HG03565 (cell line): ENCODE measurements around the gene TUSC2.
A peak's percentile ranks its signal among the peaks of the same experiment; 100 is the strongest.
"Not testable (repeated sequence)": the region's sequence is repeated elsewhere in the genome, so short reads cannot be mapped to it uniquely, and the experiment has no call there.

ENCODE experiments used
- ATAC-seq: cut with Tn5 transposase; IDR thresholded peaks from one replicate; pipeline ENCODE4 v1.9.1; 2021; ENCODE audit warnings: mild to moderate bottlenecking, moderate library complexity; ENCODE audit not compliant: unreplicated experiment

The TUSC2 gene

DNA sequence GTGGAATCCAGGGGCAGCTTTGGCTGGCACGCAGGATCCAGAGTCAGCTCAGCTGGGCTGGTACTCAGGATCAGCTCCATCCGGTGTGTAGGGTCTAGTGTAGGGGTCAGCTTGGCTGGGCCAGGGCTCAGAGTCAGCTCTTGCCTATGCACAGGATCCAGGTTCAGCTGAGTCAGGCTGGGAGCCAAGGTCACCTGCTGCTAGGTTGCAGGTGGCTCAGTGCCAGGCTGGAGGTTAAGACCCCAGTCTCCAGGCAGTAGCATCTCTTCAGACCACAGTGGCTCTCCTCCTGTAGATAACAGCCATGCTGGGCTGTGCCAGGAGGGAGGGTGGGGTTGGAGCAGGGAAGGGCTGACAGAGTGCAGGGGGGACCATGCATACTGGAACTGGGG is 30.6 kb downstream of the TUSC2 start:
- no peak for ATAC-seq

DNA sequence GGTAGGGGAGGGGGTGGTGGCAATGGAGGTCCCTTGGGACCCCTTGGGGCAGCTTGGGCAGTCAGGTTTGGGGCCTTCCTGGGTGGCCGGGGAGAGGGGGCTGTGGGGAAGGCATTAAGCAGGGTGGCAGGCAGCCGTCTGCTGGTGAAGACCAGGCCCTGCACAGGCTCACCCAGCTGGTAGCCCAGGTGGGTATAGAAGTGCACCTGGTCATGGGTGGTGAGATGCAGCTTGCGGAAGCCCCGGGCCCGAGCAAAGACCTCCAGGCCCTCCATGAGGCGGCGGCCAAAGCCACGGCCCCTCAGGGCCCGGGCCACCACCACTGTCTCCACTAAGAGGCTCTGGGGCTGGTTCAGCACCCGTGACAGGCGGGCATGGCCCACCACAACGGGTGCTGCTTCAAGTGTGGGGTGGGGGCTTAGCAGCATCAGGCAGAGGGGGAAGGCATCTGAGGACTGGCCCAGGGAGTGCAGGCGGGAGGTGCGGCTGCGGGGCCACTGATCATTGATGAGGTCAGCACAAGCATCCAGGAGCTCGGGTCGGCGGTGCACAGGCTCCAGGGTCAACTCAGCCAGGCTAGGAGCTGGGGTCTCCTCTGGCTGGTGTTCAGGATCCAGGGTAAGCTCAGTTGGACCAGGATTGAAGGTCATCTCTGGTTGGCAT is 31.2 kb downstream of the TUSC2 start:
- no peak for ATAC-seq

DNA sequence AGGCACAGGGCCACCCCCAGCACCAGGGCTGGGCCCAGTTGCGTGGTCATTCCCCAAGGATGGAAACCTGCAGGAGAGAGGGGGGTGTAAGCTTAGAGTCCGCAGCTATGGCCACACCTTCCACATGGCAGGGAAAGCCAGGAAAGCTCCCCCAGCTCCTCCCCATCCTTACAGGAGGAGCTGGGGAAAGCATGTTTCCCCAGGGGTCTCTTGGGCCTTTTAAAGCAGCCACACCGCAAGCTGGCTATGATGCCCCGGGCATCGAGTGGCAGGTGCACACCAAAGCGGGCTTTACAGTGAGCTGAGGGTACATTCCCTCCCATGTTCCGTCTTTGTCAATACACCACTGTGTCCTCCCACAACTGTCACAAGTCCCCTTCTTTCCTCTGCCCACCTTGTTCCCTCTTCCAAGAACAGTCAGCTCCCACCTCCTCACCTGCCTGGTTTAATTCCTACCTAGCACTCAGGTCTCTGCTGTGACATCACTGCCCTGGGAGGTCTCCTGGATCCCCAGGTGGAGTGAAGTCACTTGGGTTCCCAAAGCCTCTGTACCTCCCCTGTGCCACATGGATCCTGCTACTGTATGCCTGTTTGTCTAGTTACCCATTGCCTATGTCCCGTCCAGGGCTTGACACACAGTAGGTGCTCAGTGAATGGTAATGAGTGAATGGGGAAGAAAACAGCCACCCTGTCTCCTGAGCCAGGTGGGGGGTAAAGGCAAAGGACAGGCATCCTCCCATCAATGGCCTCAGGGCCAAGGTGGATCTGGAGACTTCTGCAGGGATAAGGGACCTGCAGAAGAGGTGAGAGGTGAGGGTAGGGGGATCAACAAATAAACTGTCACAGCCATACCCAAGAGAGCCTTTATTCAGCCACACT is 32.2 kb downstream of the TUSC2 start:
- ATAC-seq = no peak

DNA sequence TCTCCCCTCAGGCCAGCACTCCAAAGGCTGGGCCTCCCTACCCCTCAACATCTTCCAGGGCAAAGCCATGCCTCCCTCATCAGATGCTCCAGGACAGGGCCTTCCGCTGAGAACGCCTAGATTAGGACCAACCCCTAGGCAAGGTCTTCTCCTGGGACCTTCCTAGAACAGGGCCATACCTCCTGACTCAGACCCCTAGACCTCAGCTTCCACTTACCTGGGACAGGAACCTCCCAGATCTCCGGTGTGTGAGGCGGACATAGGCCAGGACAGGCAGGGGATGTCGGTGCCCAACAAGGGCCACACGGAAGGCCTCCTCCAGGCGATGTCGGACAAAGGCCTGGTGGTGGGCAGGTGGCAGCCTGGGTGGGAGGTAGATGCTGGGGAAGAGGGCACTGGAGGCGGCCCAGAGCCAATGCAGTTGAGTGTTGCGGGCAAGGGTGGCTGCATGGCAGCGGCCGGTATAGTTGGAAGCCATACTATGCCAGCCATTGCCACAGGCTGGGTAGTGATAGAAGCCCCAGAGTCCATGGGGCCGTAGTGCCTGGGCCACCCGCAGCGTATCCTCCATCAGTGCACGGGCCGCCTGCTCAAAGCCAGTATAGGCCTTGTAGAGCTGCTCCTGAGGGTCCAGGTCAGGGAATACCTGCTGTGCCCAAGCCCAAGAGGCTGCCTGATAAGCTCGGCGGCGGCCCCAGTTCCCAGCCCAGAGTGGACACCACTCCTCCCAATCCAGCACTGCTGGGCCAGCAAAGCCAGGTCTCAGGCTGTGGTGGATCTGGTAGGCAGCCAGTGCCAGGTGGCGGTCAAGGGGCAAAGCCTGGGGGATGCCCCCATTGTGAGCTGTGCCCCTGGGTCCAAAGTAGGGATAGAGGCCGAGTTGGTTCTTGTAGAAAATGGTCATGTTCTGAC is 33.3 kb downstream of the TUSC2 start:
- ATAC-seq = no peak

DNA sequence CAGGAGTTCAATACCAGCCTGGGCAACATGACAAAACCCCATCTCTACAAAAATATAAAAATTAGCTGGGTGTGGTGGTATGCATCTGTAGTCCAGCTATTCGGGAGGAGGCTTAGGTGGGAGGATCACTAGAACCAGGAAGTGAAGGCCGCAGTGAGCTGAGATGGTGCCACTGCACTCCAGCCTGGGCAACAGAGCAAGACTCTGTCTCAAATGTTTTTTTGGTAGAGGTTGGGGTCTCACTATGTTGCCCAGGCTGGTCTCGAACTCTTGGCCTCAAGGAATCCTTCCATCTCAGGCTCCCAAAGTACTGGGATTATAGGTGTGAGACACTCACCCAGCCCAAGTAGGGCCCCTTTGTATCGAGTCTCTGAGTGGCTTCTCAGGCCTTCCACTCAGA is 33.9 kb downstream of the TUSC2 start:
- ATAC-seq = no peak

DNA sequence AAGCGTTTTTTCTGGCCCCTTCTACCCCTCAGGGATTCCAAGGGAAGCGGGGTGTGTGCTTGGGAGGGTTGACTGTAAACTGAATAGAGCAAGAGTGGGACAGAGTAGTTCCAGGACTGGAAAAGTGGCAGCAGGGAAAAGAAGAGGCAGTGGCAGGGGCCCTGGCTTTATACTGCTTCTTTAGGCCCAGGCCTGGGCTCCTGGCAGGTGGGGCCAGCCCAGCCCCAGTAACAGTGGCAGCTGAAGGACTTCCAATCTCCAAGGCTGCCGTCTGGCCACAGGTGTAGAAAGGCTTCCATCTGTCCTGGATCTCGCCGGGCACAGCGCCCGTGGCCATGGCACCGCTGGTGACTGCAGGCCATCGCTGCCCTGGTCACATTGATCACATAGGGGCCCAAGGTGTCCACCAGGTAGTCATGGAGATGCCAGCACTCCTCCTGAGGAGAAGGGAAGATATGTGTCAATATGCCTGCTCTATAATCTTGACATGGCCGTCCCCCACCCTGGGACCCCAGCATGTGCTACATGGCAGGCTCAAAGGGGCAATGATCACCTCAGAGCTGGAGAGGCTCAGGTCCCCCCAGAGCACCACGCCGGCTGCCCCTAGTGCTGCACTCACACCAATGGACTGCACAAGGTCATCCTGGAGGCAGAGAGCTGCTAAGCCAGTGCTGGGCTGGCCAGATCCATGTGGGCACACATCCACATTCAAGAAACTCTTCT is 34.8 kb downstream of the TUSC2 start:
- ATAC-seq = no peak

DNA sequence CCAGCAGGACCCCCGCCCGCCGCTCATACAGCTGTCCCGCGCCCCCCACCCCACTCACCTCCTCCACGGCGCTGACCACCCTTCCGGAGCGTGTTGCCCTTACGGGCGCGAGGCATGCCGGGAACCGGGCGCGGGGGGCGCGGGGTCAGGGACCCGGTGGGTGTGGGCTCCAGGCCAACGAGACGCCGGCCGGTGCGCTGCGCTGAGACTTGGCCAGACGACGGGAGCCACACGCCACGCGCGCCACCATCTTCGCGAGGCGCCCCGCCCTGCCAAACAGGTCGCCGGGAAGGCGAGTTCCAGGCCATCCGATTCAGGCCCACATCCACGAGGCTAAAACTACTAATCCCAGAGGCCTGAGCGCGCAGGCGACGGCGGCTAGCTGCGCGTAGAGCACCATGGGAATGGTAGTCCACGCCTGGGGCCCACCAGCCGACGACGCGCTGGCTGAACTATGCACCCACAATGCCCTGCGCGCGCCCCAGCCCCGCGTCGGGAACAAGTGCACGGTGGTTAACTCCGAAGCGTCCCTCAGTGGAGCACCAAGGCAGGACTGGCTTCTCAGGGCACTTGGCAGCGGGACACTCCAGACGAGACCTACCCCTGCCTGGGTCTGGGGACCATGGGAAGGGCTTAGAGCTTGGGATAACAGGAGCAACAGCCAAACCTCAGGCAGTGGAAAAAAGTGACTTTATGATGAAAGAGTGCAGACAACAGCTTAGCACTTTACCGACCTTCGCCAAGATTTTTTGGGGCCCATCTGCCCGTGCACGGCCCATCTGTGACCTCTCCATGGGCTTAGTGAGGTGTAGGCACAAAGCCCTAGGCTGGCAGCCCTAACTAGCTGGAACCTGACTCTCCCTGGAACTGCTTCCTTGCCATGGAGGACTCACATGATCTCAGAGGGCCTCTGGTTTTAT is 35.6 kb downstream of the TUSC2 start, which contains the start of gene IFRD2:
Gene IFRD2 (minus strand): TSS at position 271 of the 920 bp plus-strand sequence. CDS start 155 bp downstream, at position 116.
- peak; percentile 92 for ATAC-seq

DNA sequence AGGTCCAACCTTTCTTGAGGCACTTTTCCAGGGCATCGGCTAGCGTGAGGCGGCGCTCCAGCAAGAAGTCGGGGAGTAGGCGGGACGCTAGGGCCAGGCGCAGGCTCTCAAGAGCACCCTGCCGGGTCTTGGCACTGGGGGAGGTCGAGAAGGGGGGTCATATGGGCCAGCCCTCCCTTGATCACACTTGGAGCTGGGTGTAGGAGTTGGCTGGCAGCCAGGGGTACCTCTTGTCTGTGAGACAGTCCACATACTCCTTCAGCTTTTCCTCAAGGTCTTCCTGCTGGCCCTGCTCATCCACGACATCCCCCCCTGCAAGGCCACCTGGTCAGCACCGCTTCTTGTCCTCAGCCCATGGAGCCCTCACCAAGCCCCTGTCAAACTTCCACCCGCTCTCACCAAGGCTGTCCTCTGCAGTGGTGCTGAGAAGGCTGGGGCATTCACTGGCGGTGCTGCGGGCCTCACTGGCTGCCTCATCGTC is 37.8 kb downstream of the TUSC2 start:
- no peak for ATAC-seq

DNA sequence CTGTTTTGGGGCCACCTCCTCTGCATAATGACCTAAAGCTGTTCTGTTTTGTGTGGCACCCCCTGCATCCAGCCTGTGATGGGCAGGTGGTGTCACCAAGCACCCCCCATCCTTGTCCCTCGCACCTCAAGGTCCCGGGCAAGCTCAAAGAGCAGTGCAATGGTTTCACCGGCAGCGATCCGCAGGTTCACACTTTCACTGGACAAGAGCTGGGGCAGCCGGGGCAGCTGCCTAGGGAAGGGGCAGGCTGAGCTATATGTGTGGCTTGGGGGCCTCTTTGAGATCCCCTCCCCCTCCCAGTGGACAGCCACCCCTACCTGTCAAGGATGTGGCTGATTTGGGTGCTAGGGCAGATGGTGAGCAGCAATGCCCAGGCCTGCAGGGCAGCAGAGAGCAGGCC is 38.9 kb downstream of the TUSC2 start:
- ATAC-seq = no peak

DNA sequence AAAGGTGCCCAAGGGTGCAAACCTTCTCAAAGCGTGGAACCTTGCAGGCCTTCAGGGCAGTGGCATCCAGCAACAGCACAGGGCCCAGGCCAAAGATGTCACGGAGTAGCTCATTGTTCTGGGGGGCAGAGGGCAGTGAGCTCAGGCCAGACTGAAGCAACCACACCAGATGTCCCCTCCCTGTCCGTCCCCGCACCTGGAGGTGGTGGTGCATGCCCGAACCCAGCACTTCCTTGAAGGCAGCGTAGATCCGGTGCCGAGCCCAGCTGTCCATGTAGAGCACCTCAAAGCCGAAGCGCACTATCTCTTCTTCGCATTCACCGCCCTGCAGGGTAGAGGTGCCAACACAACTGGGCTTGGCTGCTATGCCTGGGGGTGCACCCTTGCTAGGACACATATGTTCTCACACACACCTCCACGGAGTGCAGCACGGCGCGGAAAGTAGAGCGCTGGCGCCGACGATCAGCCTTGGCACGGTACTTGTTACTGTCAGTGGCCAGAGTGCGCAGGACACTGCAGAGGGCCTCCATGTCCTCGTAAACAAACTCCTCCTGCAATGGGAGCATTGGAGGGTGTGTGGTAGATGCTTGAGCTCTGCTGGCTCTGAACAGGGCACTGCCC is 39.5 kb downstream of the TUSC2 start:
- ATAC-seq = no peak

DNA sequence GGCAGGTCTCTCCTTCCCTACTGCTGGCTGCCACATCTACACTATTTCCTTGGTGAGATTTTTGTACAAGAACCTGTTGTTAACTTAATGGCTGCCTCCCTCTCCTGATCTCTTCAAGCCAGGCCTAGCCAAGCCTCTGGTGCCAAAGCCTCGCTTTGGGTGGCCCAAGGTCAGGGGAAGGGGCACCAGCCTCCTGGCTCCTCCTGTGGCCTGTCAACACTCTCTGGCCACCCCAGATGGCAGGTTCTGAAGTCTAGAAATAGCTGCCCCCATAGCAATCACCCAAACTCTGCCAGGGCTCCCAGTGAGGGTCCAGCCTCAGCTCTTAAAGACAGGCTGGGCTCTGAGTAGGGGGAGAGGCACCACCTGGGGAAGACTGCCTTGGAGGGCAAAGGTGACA is 40.8 kb downstream of the TUSC2 start:
- no peak for ATAC-seq

DNA sequence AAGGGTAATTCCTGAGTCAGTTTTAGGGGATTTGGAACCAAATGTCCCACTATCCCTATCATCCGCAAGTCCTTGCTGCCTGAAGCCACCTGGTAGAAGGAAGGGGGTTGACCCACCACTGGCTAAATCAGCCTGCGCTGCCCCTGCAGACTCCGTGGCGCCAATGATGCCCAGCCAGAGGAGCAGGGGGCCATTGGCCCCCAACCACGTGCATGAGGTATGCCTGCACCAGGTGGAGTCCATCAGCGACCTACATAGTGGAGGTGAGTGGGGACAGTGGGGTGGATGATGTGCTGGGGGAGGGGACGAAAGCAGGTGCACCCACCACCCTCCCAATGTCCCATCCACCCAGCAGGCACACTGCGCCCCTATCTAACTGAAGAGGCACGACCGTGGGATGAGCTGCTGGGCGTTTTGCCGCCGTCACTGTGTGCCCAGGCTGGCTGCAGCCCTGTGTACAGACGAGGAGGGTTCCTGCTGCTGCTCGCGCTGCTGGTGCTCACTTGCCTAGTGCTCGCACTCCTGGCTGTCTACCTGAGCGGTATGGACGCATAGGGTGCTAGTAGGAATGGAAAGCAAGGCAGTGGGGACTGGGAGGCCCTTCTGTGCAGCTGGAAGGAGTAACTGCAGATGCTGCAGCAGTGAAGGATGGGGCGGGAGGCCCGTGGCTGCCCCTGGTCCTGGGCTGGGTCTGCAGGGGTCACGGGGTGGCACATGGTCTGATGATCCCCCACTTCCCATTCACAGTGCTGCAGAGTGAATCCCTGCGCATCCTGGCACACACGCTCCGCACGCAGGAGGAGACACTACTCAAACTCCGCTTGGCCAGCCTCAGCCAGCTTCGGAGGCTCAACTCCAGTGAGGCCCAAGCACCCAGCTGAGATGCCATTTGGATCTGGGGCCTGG is 41.4 kb downstream of the TUSC2 start:
- ATAC-seq = no peak

DNA sequence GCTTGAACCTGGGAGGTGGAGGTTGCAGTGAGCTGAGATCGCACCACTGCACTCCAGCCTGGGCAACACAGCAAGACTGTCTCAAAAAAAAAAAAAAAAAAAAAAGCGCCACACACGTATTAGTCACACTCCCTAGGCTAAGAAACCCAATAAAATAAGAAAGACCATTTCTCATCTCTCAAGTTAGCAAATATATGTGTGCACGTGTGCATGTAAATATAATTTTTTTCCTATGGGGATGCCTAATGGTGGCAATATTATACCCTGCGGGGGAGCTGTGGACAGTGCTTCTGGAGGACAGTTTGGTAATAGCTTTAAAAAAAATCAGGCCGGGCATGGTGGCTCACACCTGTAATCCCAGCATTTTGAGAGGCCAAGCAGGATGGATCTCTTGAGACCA is 43.9 kb downstream of the TUSC2 start:
- ATAC-seq = not testable (repeated sequence)

DNA sequence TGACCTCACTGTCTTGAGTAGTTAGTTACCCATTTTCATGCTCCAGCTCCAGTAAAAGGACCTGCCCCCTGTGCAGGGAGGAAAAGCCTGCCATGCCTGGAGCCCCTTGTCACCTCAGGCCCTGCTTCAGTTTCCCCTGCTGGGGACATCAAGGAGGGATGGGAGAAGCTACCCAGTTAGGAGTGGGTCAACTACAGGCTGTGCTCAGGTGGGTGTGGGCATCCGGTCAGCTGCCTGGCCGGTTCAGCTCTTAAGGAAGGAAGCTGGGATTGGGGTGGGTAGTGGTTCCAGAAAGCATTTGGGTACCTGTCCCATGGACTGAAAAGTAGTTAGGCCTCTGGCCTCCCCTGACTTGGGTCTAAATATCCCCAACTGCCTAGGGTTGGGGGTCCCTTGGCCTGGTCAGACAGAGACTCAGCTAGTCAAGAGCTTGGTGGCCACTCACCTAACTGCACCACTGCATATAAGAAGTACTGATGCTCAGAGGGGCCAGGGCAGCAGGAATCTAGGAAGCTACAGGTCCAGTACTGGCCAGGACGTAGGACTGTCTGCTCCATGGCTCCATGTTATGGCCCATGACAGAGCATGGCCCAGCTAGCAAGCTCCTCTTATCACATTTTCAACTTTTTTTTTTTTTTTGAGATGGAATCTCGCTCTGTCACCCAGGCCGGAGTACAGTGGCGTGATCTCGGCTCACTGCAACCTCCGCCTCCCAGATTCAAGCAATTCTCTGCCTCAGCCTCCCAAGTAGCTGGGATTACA is 48.6 kb downstream of the TUSC2 start:
- ATAC-seq = no peak

DNA sequence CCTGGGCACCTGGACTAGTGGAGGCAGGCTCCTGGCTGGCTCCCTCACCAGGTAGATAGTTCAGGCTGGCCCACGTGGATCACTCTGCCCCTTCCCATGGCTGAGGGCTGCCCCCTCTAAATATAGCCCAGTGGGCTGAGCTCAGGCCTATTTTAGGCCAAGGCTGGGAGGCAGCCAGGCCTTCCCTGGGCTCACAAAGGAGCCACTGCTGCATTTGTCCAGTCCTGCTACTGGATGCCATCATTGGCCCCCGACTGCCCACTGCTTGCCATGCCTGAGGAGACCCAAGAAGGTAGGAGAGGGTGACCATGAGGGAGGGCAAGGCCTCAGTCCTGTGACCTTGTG is 49.2 kb downstream of the TUSC2 start, which contains the start of gene LSMEM2:
Gene LSMEM2 (plus strand): TSS at position 208 of the 345 bp plus-strand sequence. CDS start 27 bp downstream, at position 235.
- no peak for ATAC-seq

DNA sequence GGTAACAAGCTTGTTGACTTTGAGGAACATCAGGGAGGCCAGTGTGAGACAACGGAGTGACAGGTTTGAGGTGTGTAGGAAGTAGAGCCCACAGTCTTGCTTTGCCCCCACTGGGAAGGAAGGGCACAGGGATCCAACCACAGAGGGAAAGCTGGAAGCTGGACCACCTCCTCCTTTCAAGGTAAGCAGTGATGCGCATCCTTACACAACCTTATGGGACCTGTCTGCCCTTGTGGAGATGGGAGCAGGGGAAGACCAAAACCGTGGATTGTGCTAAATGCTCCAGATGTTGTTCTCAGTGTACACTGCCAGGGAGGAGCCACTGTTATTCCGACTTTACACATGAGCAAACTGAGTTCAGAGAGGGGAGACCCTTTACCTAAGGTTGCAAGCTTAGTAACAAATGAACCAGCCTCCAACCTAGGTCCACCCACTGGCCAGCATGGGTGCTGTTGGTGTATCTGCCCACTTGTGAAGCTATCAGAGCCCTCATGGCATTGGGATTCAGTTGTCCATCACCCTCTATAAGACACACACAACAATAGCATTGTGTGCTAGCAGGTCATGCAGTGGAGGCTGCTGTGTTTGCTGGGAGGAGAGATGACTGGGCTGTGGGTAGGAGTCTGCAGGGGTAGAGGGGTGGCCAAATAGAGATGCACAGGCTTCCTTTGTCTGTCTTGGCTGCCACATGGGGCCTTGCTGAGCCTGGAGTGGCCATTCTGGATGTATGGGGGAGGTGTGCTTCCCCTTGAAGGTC is 49.7 kb downstream of the TUSC2 start:
- no peak for ATAC-seq

DNA sequence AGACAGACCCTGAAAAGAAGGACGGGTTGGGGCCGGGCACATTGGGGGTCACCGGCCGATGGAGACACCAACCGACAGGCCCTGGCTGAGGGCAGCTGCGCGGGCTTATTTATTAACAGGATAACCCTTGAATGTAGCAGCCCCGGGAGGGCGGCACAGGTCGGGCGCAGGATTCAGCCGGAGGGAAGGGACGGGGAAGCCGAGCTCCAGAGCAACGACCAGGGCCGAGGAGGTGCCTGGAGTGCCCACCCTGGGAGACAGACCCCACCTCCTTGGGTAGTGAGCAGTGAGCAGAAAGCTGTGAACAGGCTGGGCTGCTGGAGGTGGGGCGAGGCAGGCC is 51.3 kb downstream of the TUSC2 start:
- ATAC-seq = no peak
